H7 (cell line): ENCODE results near the gene TTC21A. TPM values are rescaled to one million over a fixed set of nuclear protein-coding genes. Genes with fewer than 3 reads are reported as not detected.
A peak's percentile ranks its signal among the peaks of the same experiment; 100 is the strongest.
"Not testable (repeated sequence)": the region's sequence is repeated elsewhere in the genome, so short reads cannot be mapped to it uniquely, and the experiment has no call there.

ENCODE experiments used
- DNase-seq: peaks from one replicate; pipeline ENCODE4 v3.0.0; 2012
- H3K27me3 ChIP-seq: 2 replicates; pipeline ENCODE4 v1.6.0; 2011; ENCODE audit warnings: mild to moderate bottlenecking, low read length; ENCODE audit not compliant: control insufficient read depth, insufficient read depth
- H3K36me3 ChIP-seq: replicated peaks from 2 replicates; pipeline ENCODE4 v1.5.1; 2011; ENCODE audit warnings: low read length; ENCODE audit not compliant: control insufficient read depth, insufficient read depth
- H3K4me3 ChIP-seq: 2 replicates; pipeline ENCODE4 v1.5.1; 2011; ENCODE audit warnings: low read depth, mild to moderate bottlenecking, control low read depth, low read length, moderate library complexity; ENCODE audit not compliant: insufficient read depth
- total RNA-seq: library from RNA; depleted of rRNA; stranded (reverse); fragments of >200 nt; shearing (Covaris generic); gene quantifications from 2 replicates; pipeline ENCODE4 v1.2.3, GENCODE V29; 2014

TTC21A gene
- total RNA-seq, 1 experiment from 2014 or later: 0.90 TPM

- Histone ChIP-seq H3K4me3 (no peak overlapping the region), H3K27me3 (peaks cover 2% of the 10 kb centered on the region; the same call in 1 of the 2 replicates)
Observed at GRCh38 chr3:39156421-39156820, 48.9 kb downstream of the TTC21A start.

GRCh38 chr3:39157359-39157758, 49.9 kb downstream of the TTC21A start:
- H3K27me3 ChIP-seq: peaks cover 2% of the 10 kb centered on the region; the same call in 1 of the 2 replicates
- no peaks in the 10 kb centered on the region for H3K36me3 ChIP-seq
- no peak for DNase-seq
- H3K4me3 ChIP-seq: no peak overlapping the region

More at GRCh38 chr3:39156421-39156820, 48.9 kb downstream of the TTC21A start:
- H3K36me3 ChIP-seq: no peaks in the 10 kb centered on the region
- no peak for DNase-seq

- no peaks in the 10 kb centered on the region for H3K36me3 ChIP-seq
- peak; percentile 18 for DNase-seq
- H3K27me3 ChIP-seq: no peaks in the 10 kb centered on the region
- H3K4me3 ChIP-seq: no peak overlapping the region
Observed at GRCh38 chr3:39158148-39158715, 50.8 kb downstream of the TTC21A start.

GRCh38 chr3:39164414-39164813, 56.9 kb downstream of the TTC21A start:
- Histone ChIP-seq H3K36me3 (no peaks in the 10 kb centered on the region), H3K4me3 (no peak overlapping the region), H3K27me3 (no peaks in the 10 kb centered on the region)
- DNase-seq: no peak

- Histone ChIP-seq H3K36me3 (no peaks in the 10 kb centered on the region), H3K4me3 (no peak overlapping the region), H3K27me3 (no peaks in the 10 kb centered on the region)
- no peak for DNase-seq
Observed at GRCh38 chr3:39165518-39165917, 58.0 kb downstream of the TTC21A start.

- no peak for DNase-seq
- no peaks in the 10 kb centered on the region for H3K27me3 ChIP-seq
- H3K4me3 ChIP-seq: no peak overlapping the region
- H3K36me3 ChIP-seq: no peaks in the 10 kb centered on the region
Observed at GRCh38 chr3:39166134-39166710, 58.7 kb downstream of the TTC21A start.

GRCh38 chr3:39166932-39167532, 59.6 kb downstream of the TTC21A start:
- DNase-seq: no peak
- Histone ChIP-seq H3K27me3 (no peaks in the 10 kb centered on the region), H3K4me3 (no peak overlapping the region), H3K36me3 (no peaks in the 10 kb centered on the region)

GRCh38 chr3:39168156-39168780, 60.8 kb downstream of the TTC21A start:
- Histone ChIP-seq H3K27me3 (no peaks in the 10 kb centered on the region), H3K4me3 (no peak overlapping the region), H3K36me3 (no peaks in the 10 kb centered on the region)
- no peak for DNase-seq

GRCh38 chr3:39169712-39170111, 62.2 kb downstream of the TTC21A start:
- Histone ChIP-seq H3K4me3 (no peak overlapping the region), H3K36me3 (no peaks in the 10 kb centered on the region), H3K27me3 (no peaks in the 10 kb centered on the region)
- DNase-seq: no peak

- Histone ChIP-seq H3K4me3 (no peak overlapping the region), H3K36me3 (no peaks in the 10 kb centered on the region), H3K27me3 (no peaks in the 10 kb centered on the region)
- DNase-seq: peak; percentile 73
Observed at GRCh38 chr3:39170461-39170860, 63.0 kb downstream of the TTC21A start.

- H3K4me3 ChIP-seq, H3K27me3 ChIP-seq, H3K36me3 ChIP-seq, DNase-seq: not testable (repeated sequence)
Observed at GRCh38 chr3:39170877-39171276, 63.4 kb downstream of the TTC21A start.

GRCh38 chr3:39171860-39172259, 64.4 kb downstream of the TTC21A start:
- Histone ChIP-seq H3K4me3 (no peak overlapping the region), H3K36me3 (no peaks in the 10 kb centered on the region), H3K27me3 (no peaks in the 10 kb centered on the region)
- no peak for DNase-seq

- H3K36me3 ChIP-seq: no peaks in the 10 kb centered on the region
- no peak for DNase-seq
- H3K27me3 ChIP-seq: no peaks in the 10 kb centered on the region
- H3K4me3 ChIP-seq: no peak overlapping the region
Observed at GRCh38 chr3:39173318-39174125, 66.0 kb downstream of the TTC21A start.

GRCh38 chr3:39176025-39176714, 68.7 kb downstream of the TTC21A start:
- H3K36me3 ChIP-seq: no peaks in the 10 kb centered on the region
- peaks cover 8% of the 10 kb centered on the region for H3K27me3 ChIP-seq
- DNase-seq: no peak
- H3K4me3 ChIP-seq: no peak overlapping the region
